Panc1 (cell line): Measurements from ENCODE around the gene KIF1A.

Source experiments
- CTCF ChIP-seq: fragments of 450-650 bp; IDR thresholded peaks from 2 replicates; pipeline ENCODE4 v1.5.1; 2017; ENCODE audit warnings: mild to moderate bottlenecking
- POLR2AphosphoS5 ChIP-seq: IDR thresholded peaks from 2 replicates; pipeline ENCODE4 v1.6.1; 2012; ENCODE audit warnings: mild to moderate bottlenecking, low read depth, low read length, moderate library complexity
- REST ChIP-seq, 2 experiments: IDR thresholded peaks; 2 replicates each; pipeline ENCODE4 v1.6.1; 2011 to 2012; ENCODE audit warnings: low read depth in 2 of 2, control low read depth in 1 of 2, low read length in 1 of 2, mild to moderate bottlenecking in 1 of 2, moderate library complexity in 1 of 2; ENCODE audit not compliant: insufficient read depth in 1 of 2
- SIN3A ChIP-seq: IDR thresholded peaks from 2 replicates; pipeline ENCODE4 v1.6.1; 2012; ENCODE audit warnings: low read depth, mild to moderate bottlenecking, low read length, moderate library complexity, borderline replicate concordance; ENCODE audit not compliant: insufficient read depth
- TCF7L2 ChIP-seq: IDR thresholded peaks from 2 replicates; pipeline ENCODE4 v1.6.1; 2011; ENCODE audit warnings: mild to moderate bottlenecking, low read depth, low read length, inconsistent platforms

GRCh38 chr2:240742602-240743095 lies 77.4 kb downstream of the KIF1A start:
- TF ChIP-seq CTCF (no peak), SIN3A (no peak), REST (IDR thresholded peaks at IDR 0.05; ENCODE audit: insufficient read depth in 1 of 2, low read depth in 2 of 2, low read length in 1 of 2) (no peak), POLR2AphosphoS5 (no peak), TCF7L2 (no peak)
